WERI-Rb-1 (cell line): ENCODE measurements around the gene EYA4.

Experiments used
- DNase-seq: peaks from one replicate; pipeline ENCODE4 v3.0.0-alpha.2; 2020
- H3K27ac ChIP-seq: fragments of 250-450 bp; sonication (Bioruptor Pico); 2 replicates; pipeline ENCODE4 v1.5.1; 2020; ENCODE audit warnings: mild to moderate bottlenecking, moderate library complexity
- H3K27me3 ChIP-seq: fragments of 250-450 bp; sonication (Bioruptor Pico); 2 replicates; pipeline ENCODE4 v1.5.1; 2021; ENCODE audit warnings: mild to moderate bottlenecking, low read depth, moderate library complexity; ENCODE audit not compliant: insufficient read depth, severe bottlenecking
- H3K36me3 ChIP-seq: fragments of 250-450 bp; sonication (Bioruptor Pico); 2 replicates; pipeline ENCODE4 v1.5.1; 2020; ENCODE audit warnings: mild to moderate bottlenecking, moderate library complexity
- H3K4me3 ChIP-seq: 2 replicates; pipeline ENCODE4 v1.5.1; 2011; ENCODE audit warnings: low read depth, mild to moderate bottlenecking, control low read depth, low read length
- H3K9me3 ChIP-seq: fragments of 250-450 bp; sonication (Bioruptor Pico); 2 replicates; pipeline ENCODE4 v1.5.1; 2021; ENCODE audit warnings: mild to moderate bottlenecking, moderate library complexity; ENCODE audit not compliant: severe bottlenecking
- TF ChIP-seq, protein P1 (sequence below): IDR thresholded peaks from 2 replicates; pipeline ENCODE4 v1.5.1; 2011; ENCODE audit warnings: low read depth, mild to moderate bottlenecking, control low read depth, inconsistent platforms, low read length

EYA4 gene

DNA sequence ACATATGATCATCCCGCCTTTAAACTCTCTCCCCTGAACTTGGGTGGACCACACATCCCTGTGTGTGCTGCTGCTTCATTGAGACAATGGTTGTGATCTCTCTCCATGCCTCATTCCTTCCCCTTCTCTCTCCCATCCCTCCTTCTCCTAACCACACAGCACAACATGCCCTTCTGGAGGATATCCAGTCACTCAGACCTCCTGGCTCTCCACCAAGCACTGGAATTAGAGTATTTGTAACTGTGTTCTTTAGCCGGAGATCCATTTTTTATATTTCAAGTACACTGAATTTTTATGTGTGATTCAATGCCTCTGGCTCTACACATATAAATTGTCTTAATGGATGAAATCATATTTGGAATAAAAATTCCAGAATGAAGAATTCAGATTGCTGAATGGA, 287.4 kb downstream of the EYA4 start:
- H3K4me3 ChIP-seq: no peak overlapping the region
- peaks cover 46% of the 10 kb centered on the region for H3K27me3 ChIP-seq
- H3K36me3 ChIP-seq: no peaks in the 10 kb centered on the region
- TF ChIP-seq, protein P1, sequence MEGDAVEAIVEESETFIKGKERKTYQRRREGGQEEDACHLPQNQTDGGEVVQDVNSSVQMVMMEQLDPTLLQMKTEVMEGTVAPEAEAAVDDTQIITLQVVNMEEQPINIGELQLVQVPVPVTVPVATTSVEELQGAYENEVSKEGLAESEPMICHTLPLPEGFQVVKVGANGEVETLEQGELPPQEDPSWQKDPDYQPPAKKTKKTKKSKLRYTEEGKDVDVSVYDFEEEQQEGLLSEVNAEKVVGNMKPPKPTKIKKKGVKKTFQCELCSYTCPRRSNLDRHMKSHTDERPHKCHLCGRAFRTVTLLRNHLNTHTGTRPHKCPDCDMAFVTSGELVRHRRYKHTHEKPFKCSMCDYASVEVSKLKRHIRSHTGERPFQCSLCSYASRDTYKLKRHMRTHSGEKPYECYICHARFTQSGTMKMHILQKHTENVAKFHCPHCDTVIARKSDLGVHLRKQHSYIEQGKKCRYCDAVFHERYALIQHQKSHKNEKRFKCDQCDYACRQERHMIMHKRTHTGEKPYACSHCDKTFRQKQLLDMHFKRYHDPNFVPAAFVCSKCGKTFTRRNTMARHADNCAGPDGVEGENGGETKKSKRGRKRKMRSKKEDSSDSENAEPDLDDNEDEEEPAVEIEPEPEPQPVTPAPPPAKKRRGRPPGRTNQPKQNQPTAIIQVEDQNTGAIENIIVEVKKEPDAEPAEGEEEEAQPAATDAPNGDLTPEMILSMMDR: no peak
- DNase-seq: no peak
- no peaks in the 10 kb centered on the region for H3K9me3 ChIP-seq
- no peak overlapping the region for H3K27ac ChIP-seq

DNA sequence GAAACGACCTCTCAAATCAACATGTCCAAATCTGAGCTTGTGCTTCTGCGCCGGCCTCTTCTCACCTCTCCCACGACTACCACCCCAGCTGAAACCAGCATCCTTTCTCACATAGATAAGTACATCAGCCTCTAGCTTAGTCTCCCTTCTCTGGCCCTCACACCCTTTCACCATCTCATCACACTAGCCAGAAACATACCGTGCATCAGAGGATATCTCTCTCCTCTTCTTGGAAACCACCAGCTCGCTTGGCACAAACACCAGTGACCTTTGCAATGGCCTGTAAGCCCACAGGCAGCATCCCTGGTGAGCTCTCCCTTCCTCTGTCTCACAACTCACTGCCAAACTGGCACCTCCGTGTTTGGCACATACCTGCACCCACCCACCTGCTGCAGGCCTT, 291.8 kb downstream of the EYA4 start:
- H3K27me3 ChIP-seq: peaks cover 34% of the 10 kb centered on the region
- no peaks in the 10 kb centered on the region for H3K9me3 ChIP-seq
- H3K4me3 ChIP-seq: no peak overlapping the region
- TF ChIP-seq, protein P1: no peak
- no peak for DNase-seq
- no peaks in the 10 kb centered on the region for H3K36me3 ChIP-seq
- H3K27ac ChIP-seq: no peak overlapping the region

DNA sequence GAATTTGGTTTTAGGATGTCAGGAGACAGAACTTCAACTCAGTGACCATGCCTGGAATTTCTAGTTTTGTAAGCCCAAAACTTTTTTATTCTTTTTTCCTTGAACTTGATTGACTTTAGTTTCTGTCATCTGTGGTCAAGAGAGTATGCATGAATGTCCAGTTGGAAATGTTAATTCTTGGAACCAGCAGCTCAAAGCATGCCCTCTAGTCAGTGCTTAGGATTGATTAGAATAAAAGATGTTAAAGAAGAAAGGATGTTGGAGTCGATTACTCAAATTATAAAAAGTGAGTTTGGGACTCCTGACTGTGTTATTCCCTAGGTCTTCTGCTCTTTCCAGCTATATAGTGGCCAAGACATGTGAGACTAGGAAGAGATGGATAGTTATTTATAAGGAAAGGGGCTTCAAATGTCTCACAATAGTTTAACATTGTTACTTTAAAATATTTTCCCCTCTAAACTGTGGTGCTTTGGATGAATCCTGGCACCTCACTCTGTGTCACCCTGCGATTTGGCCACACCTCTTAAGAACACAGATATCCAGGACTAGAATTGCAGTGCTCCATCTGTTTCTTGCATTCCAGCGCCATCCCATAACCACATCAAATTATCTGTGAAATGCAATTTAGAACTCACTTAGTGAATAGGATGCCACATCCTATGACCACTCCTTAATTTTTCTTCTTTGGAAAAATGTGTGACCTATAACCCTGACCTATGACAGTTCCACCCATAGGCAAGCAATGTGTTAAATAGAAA, 298.5 kb downstream of the EYA4 start:
- Histone ChIP-seq H3K27ac (no peak overlapping the region), H3K27me3 (peaks cover 19% of the 10 kb centered on the region), H3K4me3 (no peak overlapping the region), H3K9me3 (no peaks in the 10 kb centered on the region), H3K36me3 (no peaks in the 10 kb centered on the region)
- no peak for DNase-seq
- TF ChIP-seq, protein P1: no peak

DNA sequence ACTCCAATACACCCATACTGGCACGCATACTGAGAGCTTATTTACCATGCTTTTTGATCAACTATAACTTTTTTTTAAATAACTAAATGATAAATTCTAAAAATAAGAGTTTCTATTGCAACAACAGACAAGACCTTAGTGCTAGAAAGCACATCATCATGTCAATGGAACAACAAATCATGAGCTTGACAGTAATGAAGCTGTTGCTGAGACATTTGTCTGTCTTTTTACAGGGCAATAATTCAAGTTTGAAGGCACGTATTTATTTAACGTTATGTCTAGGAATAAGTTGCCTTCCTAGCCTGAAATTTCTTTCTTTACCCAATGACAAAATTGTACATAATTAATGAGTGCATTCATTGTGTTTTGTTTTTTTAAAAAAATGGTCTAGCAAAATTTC, 299.2 kb downstream of the EYA4 start:
- no peak for DNase-seq
- Histone ChIP-seq H3K4me3 (no peak overlapping the region), H3K27ac (no peak overlapping the region), H3K27me3 (peaks cover 19% of the 10 kb centered on the region), H3K9me3 (no peaks in the 10 kb centered on the region), H3K36me3 (no peaks in the 10 kb centered on the region)
- TF ChIP-seq, protein P1: no peak

DNA sequence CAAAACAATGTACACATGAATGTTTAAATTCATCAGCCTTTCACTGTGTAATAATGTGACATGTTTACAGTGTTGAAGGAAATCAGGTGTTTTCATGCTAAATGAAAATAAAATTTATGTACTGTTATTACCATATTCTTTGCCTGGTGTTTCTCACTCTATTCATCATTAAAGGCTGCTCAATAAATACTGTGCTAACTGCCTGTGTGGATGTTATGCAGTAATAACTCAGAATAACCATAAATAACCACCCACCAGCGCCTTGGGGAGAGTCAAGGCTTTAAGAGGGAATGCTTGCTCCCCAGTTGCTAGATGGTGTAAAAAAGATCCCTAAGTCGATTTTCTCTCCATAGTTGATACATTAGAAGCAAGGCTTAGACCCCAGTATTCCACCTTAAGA, 299.9 kb downstream of the EYA4 start:
- DNase-seq: no peak
- no peak overlapping the region for H3K27ac ChIP-seq

More for the DNA sequence above, 299.9 kb downstream of the EYA4 start:
- Histone ChIP-seq H3K27me3 (peaks cover 17% of the 10 kb centered on the region), H3K9me3 (no peaks in the 10 kb centered on the region), H3K36me3 (no peaks in the 10 kb centered on the region), H3K4me3 (no peak overlapping the region)
- TF ChIP-seq, protein P1: no peak
